H1 (cell line): Measurements from ENCODE around the gene CLEC19A. TPM values are rescaled to one million over a fixed set of nuclear protein-coding genes. Genes with fewer than 3 reads are reported as not detected.
A peak's percentile ranks its signal among the peaks of the same experiment; 100 is the strongest.

ENCODE experiments used
- CTCF ChIA-PET: fragments of 300-600 bp; sonication (Branson Sonifier 250); formaldehyde crosslinking; loops from one replicate; lab custom pipeline; 2021; ENCODE audit not compliant: partially characterized antibody; lab: Charles Lee
- POLR2A ChIA-PET: fragments of 300-600 bp; sonication (Branson Sonifier 250); formaldehyde crosslinking; loops from one replicate; lab custom pipeline; 2021; ENCODE audit warnings: inconsistent platforms; ENCODE audit not compliant: partially characterized antibody; lab: Charles Lee
- DNase-seq, 2 experiments: peaks; one replicate each; pipeline versions ENCODE4 v3.0.0 to v3.0.0-alpha.2; 2010 to 2022; ENCODE audit warnings: low spot score in 2 of 2, low read depth in 1 of 2, mixed read lengths in 1 of 2
- FAIRE-seq: peaks from 2 replicates; lab custom pipeline; 2011; peaks lifted over from hg19 to GRCh38; lab: Jason Lieb, UNC
- H2AFZ ChIP-seq: 2 replicates; pipeline ENCODE4 v1.8.1; 2012; ENCODE audit warnings: low read length, inconsistent platforms
- H2AK5ac ChIP-seq: 2 replicates; pipeline ENCODE4 v1.6.1; 2013; ENCODE audit warnings: low read depth, low read length
- H2BK120ac ChIP-seq: replicated peaks from 2 replicates; pipeline ENCODE3; 2013; ENCODE audit warnings: low read depth, low read length, inconsistent platforms
- H2BK12ac ChIP-seq: 2 replicates; pipeline ENCODE4 v1.6.1; 2013; ENCODE audit warnings: low read depth, low read length
- H2BK15ac ChIP-seq: 2 replicates; pipeline ENCODE4 v1.6.1; 2013; ENCODE audit warnings: low read length
- H2BK20ac ChIP-seq: 2 replicates; pipeline ENCODE4 v1.6.1; 2013; ENCODE audit warnings: low read length
- H2BK5ac ChIP-seq: 2 replicates; pipeline ENCODE4 v1.6.1; 2013; ENCODE audit warnings: low read depth, low read length
- H3K14ac ChIP-seq: 2 replicates; pipeline ENCODE4 v1.6.1; 2013; ENCODE audit warnings: inconsistent platforms; ENCODE audit not compliant: insufficient read length
- H3K18ac ChIP-seq: 2 replicates; pipeline ENCODE4 v1.6.1; 2013; ENCODE audit warnings: low read length; ENCODE audit errors: extremely low read depth
- H3K23ac ChIP-seq: 2 replicates; pipeline ENCODE4 v1.6.1; 2013; ENCODE audit warnings: inconsistent platforms; ENCODE audit not compliant: insufficient read length
- H3K23me2 ChIP-seq: 2 replicates; pipeline ENCODE4 v1.6.1; 2013; ENCODE audit warnings: low read depth, low read length
- H3K27ac ChIP-seq: 2 replicates; pipeline ENCODE4 v1.6.1; 2011; ENCODE audit warnings: low read depth, low read length, inconsistent platforms
- H3K27me3 ChIP-seq, 4 experiments: replicated peaks in 1 of 4; 1 replicate in 1 of 4; 2 replicates in 3 of 4; pipeline versions ENCODE4 v1.6.1 to v1.8.1; 2011 to 2013; ENCODE audit warnings: low read length in 3 of 4, mild to moderate bottlenecking in 3 of 4, inconsistent platforms in 2 of 4, mixed read lengths in 2 of 4, moderate library complexity in 1 of 4; ENCODE audit not compliant: control insufficient read depth in 3 of 4, insufficient read depth in 3 of 4; ENCODE audit errors: extremely low read depth in 1 of 4
- H3K36me3 ChIP-seq, 4 experiments: 2 replicates each; pipeline versions ENCODE4 v1.6.1 to v1.8.1; 2011 to 2013; ENCODE audit warnings: mild to moderate bottlenecking in 4 of 4, low read length in 3 of 4, moderate library complexity in 2 of 4, control low read depth in 1 of 4, inconsistent platforms in 1 of 4; ENCODE audit not compliant: insufficient read depth in 4 of 4, control insufficient read depth in 2 of 4
- H3K4ac ChIP-seq: replicated peaks from 2 replicates; pipeline ENCODE3; 2013; ENCODE audit warnings: low read length, low read depth, mixed read lengths, inconsistent platforms; ENCODE audit not compliant: insufficient read length
- H3K4me1 ChIP-seq, 4 experiments: replicated peaks in 1 of 4; 1 replicate in 1 of 4; 2 replicates in 3 of 4; pipeline versions ENCODE4 v1.6.1 to v1.8.1; 2011 to 2013; ENCODE audit warnings: low read length in 3 of 4, inconsistent platforms in 2 of 4, mixed read lengths in 1 of 4; ENCODE audit not compliant: insufficient read depth in 4 of 4, control insufficient read depth in 3 of 4
- H3K4me2 ChIP-seq, 2 experiments: 2 replicates each; pipeline versions ENCODE4 v1.6.1 to v1.8.1; 2011 to 2013; ENCODE audit warnings: low read depth in 2 of 2, low read length in 2 of 2, control low read depth in 1 of 2, inconsistent platforms in 1 of 2, mild to moderate bottlenecking in 1 of 2; ENCODE audit not compliant: insufficient read depth in 1 of 2
- H3K4me3 ChIP-seq, 4 experiments: fragments of 200-600, 300-600 bp in 1 of 4; sonication (generic), shearing (Covaris generic), sonication (Bioruptor Twin) in 1 of 4; 2 replicates each; pipeline versions ENCODE4 v1.5.1 to v1.8.1; 2011 to 2016; ENCODE audit warnings: low read length in 4 of 4, low read depth in 3 of 4, control low read depth in 2 of 4, inconsistent platforms in 2 of 4, mild to moderate bottlenecking in 2 of 4, mixed read lengths in 1 of 4, moderate library complexity in 1 of 4; ENCODE audit not compliant: insufficient read depth in 2 of 4; ENCODE audit errors: extremely low read depth in 1 of 4
- H3K56ac ChIP-seq: replicated peaks from 2 replicates; pipeline ENCODE3; 2013; ENCODE audit warnings: low read depth, mild to moderate bottlenecking, mixed read lengths, low read length, inconsistent platforms; ENCODE audit not compliant: insufficient read length
- H3K79me1 ChIP-seq: 2 replicates; pipeline ENCODE4 v1.6.1; 2013; ENCODE audit warnings: low read depth, low read length, control low read depth
- H3K79me2 ChIP-seq, 2 experiments: 2 replicates each; pipeline versions ENCODE4 v1.6.1 to v1.8.1; 2012 to 2013; ENCODE audit warnings: low read length in 2 of 2, mild to moderate bottlenecking in 2 of 2, inconsistent platforms in 1 of 2; ENCODE audit not compliant: insufficient read depth in 2 of 2, control insufficient read depth in 1 of 2
- H3K9ac ChIP-seq, 4 experiments: replicated peaks in 1 of 4; 1 replicate in 1 of 4; 2 replicates in 3 of 4; pipeline versions ENCODE4 v1.6.1 to v1.8.1; 2011 to 2013; ENCODE audit warnings: low read depth in 3 of 4, low read length in 3 of 4, control low read depth in 2 of 4, mild to moderate bottlenecking in 2 of 4, moderate library complexity in 2 of 4, inconsistent platforms in 1 of 4; ENCODE audit errors: extremely low read depth in 1 of 4
- H3K9me3 ChIP-seq, 2 experiments: 2 replicates each; pipeline versions ENCODE4 v1.6.1 to v1.8.1; 2012 to 2013; ENCODE audit warnings: mild to moderate bottlenecking in 2 of 2, moderate library complexity in 2 of 2, control low read depth in 1 of 2, inconsistent platforms in 1 of 2, low read depth in 1 of 2, low read length in 1 of 2, mixed read lengths in 1 of 2; ENCODE audit not compliant: insufficient read depth in 2 of 2
- H4K20me1 ChIP-seq, 2 experiments: replicated peaks in 1 of 2; 2 replicates each; pipeline versions ENCODE3 to v1.8.1; 2011 to 2013; ENCODE audit warnings: inconsistent platforms in 2 of 2, low read length in 2 of 2, mild to moderate bottlenecking in 1 of 2; ENCODE audit not compliant: insufficient read depth in 2 of 2, control insufficient read depth in 1 of 2
- H4K5ac ChIP-seq: 2 replicates; pipeline ENCODE4 v1.6.1; 2013; ENCODE audit warnings: low read length, low read depth, mixed read lengths, inconsistent platforms; ENCODE audit not compliant: insufficient read length
- H4K8ac ChIP-seq: 2 replicates; pipeline ENCODE4 v1.8.0; 2013; ENCODE audit warnings: mild to moderate bottlenecking, moderate library complexity, low read length, inconsistent platforms; ENCODE audit not compliant: insufficient read depth; ENCODE audit errors: extremely low read depth
- H4K91ac ChIP-seq: replicated peaks from 2 replicates; pipeline ENCODE3; 2013; ENCODE audit warnings: low read length, mixed read lengths, inconsistent platforms; ENCODE audit not compliant: insufficient read length
- KDM1A ChIP-seq: fragments of 200-600, 300-600 bp; sonication (generic); IDR thresholded peaks from 2 replicates; pipeline ENCODE4 v1.7.1; 2016; ENCODE audit warnings: mild to moderate bottlenecking, low read length, borderline replicate concordance
- TEAD4 ChIP-seq: IDR thresholded peaks from 2 replicates; pipeline ENCODE4 v1.6.1; 2012; ENCODE audit warnings: low read depth, low read length, inconsistent platforms, mixed read lengths
- WGBS, 2 experiments: shearing (Covaris generic) in 1 of 2; methylation state at CpG; one replicate each; pipeline versions ENCODE4 v1.1.6 to v1.1.7; 2013 to 2015; ENCODE audit warnings: low lambda C conversion rate in 2 of 2, mixed read lengths in 2 of 2, inconsistent platforms in 1 of 2, low coverage in 1 of 2, missing lambda C conversion rate in 1 of 2; ENCODE audit not compliant: insufficient replicate concordance in 2 of 2, insufficient coverage in 1 of 2, insufficient read length in 1 of 2; ENCODE audit errors: extremely low coverage in 1 of 2, missing lambda C conversion rate in 1 of 2; 5-methylcytosine and 5-hydroxymethylcytosine counted together
- polyA plus RNA-seq, 7 experiments: library from polyadenylated mRNA; depleted of rRNA in 3 of 7; stranded (reverse) in 5 of 7; unstranded in 2 of 7; fragments of >200 nt in 5 of 7; fragments of 200-250 nt in 2 of 7; gene quantifications; 1 replicate in 5 of 7; 2 replicates in 1 of 7; 4 replicates in 1 of 7; pipeline versions ENCODE4 v1.2.1 to v1.2.3, GENCODE V29; 2011 to 2013; ENCODE audit warnings: missing spikeins in 2 of 7, mixed read lengths in 2 of 7
- total RNA-seq: library from RNA; stranded (reverse); fragmentation: NEBNext Ultra II Directional; extraction: Animal tissue kit (Norgen Biotek cat#: 25700); gene quantifications from 2 replicates; pipeline ENCODE4 v1.2.1, GENCODE V29; 2021

CLEC19A gene
- total and polyA plus RNA-seq, 2 of the 8 experiments (the other 6 are each of a cell fraction or from before 2014, with no cell fraction given): 0.35 to 0.88 TPM

- no peak for DNase-seq
- Histone ChIP-seq H3K18ac (no peak overlapping the region), H2AK5ac (no peak overlapping the region), H3K27ac (no peak overlapping the region), H2BK5ac (no peak overlapping the region), H3K4me2 (no peak overlapping the region), H3K79me1 (no peaks in the 10 kb centered on the region)
- 96% methylated on average over 2 of the region's 2 CpGs; no CpG with 5 or more reads in 1 of the 2 experiments for WGBS, 2 experiments
- peak; percentile 64; the same call in 1 of the 2 replicates for TF ChIP-seq KDM1A
- no peak for TF ChIP-seq TEAD4
- TF ChIP-seq, all 59 proteins: peak for 1
- no peak overlapping the region for H3K9ac ChIP-seq
- no peak overlapping the region for H2BK120ac ChIP-seq
- H2BK12ac ChIP-seq: no peak overlapping the region
- H3K4me3 ChIP-seq: no peak overlapping the region
- no peak for FAIRE-seq
- H4K8ac ChIP-seq: no peak overlapping the region
- no peak overlapping the region for H4K91ac ChIP-seq
- no peaks in the 10 kb centered on the region for H3K9me3 ChIP-seq
- H4K5ac ChIP-seq: no peak overlapping the region
- no peaks in the 10 kb centered on the region for H3K27me3 ChIP-seq
- H2BK15ac ChIP-seq: no peak overlapping the region
- H2AFZ ChIP-seq: no peak overlapping the region
- no peak overlapping the region for H2BK20ac ChIP-seq
- CTCF ChIA-PET: interaction anchor here (0.7 kb wide), 1 partner anchor 256 kb away, joined by 3 read pairs; no protein-coding TSS in a partner anchor
- no peak overlapping the region for H3K56ac ChIP-seq
- no peak overlapping the region for H3K23ac ChIP-seq
- H3K4ac ChIP-seq: no peak overlapping the region
- no peaks in the 10 kb centered on the region; the same call in 1 of the 2 replicates for H3K23me2 ChIP-seq
- no peak overlapping the region for H3K14ac ChIP-seq
- no peaks in the 10 kb centered on the region for H3K36me3 ChIP-seq
- POLR2A ChIA-PET: no interaction called here
- no peaks in the 10 kb centered on the region for H4K20me1 ChIP-seq
- no peaks in the 10 kb centered on the region for H3K79me2 ChIP-seq
- no peaks in the 10 kb centered on the region for H3K4me1 ChIP-seq
Observed at GRCh38 chr16:19305443-19305842, 19.9 kb downstream of the CLEC19A start.
